Fibroblast of mammary gland (primary cell): ENCODE results near the gene BMAL1.

ENCODE experiments used
- DNase-seq: peaks from one replicate; pipeline ENCODE4 v3.0.0-alpha.2; 2010; ENCODE audit warnings: low read depth
- H3K4me3 ChIP-seq: 2 replicates; pipeline ENCODE4 v1.5.1; 2011; ENCODE audit warnings: low read depth, mild to moderate bottlenecking, low read length, moderate library complexity; ENCODE audit not compliant: control insufficient read depth
- CTCF ChIP-seq: conservative IDR thresholded peaks from 2 replicates; pipeline ENCODE4 v1.5.1; 2011; ENCODE audit warnings: low read depth, low read length, inconsistent platforms; ENCODE audit not compliant: control insufficient read depth, insufficient read depth

The BMAL1 gene

GRCh38 chr11:13303668-13304649 is 26.4 kb downstream of the BMAL1 start:
- no peak for DNase-seq
- H3K4me3 ChIP-seq = no peak overlapping the region
- TF ChIP-seq CTCF = no peak

GRCh38 chr11:13304655-13305335 is 27.2 kb downstream of the BMAL1 start:
- TF ChIP-seq CTCF = no peak
- no peak for DNase-seq
- H3K4me3 ChIP-seq = no peak overlapping the region

GRCh38 chr11:13308704-13309103 is 31.1 kb downstream of the BMAL1 start:
- no peak for DNase-seq
- no peak for TF ChIP-seq CTCF
- H3K4me3 ChIP-seq = no peak overlapping the region

- no peak overlapping the region for H3K4me3 ChIP-seq
- TF ChIP-seq CTCF = no peak
- DNase-seq = no peak
These were observed 31.6 kb downstream of the BMAL1 start for GRCh38 chr11:13309156-13309555.

- no peak for DNase-seq
- H3K4me3 ChIP-seq = no peak overlapping the region
- TF ChIP-seq CTCF = no peak
These were observed 32.9 kb downstream of the BMAL1 start for GRCh38 chr11:13310443-13310842.

- no peak for TF ChIP-seq CTCF
- DNase-seq = no peak
These were observed 34.0 kb downstream of the BMAL1 start for GRCh38 chr11:13311570-13311969.

More at GRCh38 chr11:13311570-13311969, 34.0 kb downstream of the BMAL1 start:
- no peak overlapping the region for H3K4me3 ChIP-seq
